GM21529 (cell line): ENCODE measurements around the gene CDH13.

Source experiments
- ATAC-seq: cut with Tn5 transposase; IDR thresholded peaks from one replicate; pipeline ENCODE4 v1.9.1; 2021; ENCODE audit not compliant: unreplicated experiment

CDH13 gene

DNA sequence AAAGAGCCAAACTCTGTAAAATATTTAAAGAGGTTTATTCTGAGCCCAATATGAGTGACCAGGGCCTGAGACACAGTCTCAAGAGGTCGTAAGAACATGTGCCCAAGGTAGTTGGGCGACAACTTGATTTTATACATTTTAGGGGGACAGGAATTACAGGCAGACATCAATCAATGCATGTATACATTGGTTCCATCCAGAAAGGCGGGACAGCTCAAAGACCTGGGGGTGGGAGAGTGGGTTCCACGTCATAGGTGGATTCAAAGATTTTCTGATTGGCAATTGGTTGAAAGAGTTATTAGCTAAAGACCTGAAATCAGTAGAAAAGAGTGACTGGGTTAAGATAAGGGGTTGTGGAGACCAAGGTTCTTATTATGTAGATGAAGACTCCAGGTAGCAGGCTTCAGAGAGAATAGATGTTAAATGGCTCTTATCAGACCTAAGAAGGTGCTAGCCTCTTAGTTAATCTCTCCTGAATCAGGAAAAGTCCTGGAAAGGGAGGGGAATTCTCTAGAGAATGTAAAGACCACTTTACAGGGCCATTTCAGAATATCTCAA lies 1213.4 kb downstream of the CDH13 start:
- ATAC-seq = no peak

DNA sequence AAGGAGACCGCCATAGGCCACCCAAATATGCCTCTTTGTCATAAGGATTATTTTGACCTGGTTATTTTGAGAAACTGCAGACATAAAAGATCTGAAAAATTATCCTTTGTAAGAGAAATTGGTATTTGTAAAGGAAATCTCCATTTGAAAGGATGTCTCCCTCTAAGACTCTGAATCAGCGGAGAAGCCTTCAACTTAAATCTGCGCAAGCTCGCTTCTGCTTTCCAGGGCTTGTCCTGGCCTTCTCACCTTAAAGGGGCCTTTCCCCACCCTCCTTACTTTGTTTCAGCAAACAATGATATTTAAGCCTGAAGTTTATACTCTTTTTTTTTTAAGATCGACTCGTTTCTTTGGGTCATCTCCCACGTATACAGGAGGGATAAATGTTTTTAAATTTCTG lies 1215.5 kb downstream of the CDH13 start:
- no peak for ATAC-seq

DNA sequence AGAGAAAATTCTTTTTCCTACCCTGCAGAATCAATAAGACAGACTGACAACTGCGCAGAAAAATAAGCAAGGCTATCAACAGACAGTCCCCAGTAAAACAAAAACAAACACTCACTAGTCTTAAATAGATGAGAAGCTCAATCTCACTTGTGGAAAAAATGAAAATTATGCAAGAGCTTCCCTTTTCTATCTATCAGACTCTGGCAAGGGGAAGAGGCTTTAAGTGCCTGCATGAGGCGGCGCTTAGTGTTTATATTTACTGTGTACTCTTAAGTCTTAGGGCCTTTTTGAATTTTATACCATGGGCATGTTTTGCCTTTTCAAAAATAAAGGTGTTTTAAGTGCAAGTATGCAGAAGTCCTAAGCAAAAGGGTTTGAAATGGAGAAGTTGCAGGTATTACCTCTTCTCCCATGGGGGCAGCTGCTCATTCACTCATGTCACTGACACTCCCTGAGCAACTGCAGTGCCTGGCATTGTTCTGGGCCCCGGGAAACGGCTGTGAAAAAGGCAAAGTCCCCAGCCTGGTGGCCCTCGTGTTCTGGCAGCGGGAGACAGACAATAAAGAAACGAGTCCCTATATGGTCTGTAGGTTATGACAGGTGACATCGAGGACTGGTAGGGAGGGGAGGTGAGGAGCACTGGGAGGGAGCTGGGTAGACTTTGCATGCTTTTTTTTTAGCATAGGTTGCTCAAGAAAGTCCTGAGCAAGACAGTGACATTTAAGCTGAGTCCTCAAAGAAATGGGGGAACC lies 1216.2 kb downstream of the CDH13 start:
- ATAC-seq = no peak

DNA sequence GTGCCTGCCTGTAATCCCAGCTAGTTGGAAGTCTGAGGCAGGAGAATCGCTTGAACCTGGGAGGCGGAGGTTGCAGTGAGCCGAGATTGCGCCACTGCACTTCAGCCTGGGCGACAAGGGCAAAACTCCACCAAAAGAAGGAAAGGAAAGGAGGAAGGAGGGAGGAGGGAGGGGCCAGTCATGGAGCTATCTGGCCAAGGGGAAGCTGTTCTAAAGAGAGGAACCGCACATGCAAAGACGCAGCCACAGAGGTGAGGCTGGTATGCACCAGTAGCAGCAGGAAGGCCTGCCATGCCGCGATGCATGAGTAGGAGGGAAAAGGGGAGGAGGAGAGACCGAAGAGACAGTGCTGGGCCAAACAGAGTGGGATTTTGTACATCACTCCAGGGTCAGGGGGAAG lies 1216.9 kb downstream of the CDH13 start:
- no peak for ATAC-seq

DNA sequence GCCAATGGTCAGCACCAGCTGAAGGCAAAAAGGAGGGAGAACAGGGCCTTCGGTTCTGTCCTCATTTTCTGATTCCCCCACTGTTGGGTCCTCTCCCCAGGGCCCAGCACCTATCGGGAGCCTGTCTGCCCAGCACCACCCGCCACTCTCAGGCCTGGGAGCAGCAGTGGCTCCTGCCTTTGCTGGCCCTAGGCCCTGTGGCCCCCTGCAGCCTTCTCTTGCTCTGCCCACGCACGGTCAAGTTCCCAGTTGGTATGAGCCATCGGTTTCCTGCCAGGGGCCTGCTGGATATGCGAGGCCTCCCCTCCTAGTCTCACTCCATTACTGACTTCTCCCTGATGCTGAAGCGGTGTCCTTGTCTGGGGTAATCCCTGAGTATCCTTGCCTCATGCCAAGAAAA lies 1218.5 kb downstream of the CDH13 start:
- no peak for ATAC-seq

DNA sequence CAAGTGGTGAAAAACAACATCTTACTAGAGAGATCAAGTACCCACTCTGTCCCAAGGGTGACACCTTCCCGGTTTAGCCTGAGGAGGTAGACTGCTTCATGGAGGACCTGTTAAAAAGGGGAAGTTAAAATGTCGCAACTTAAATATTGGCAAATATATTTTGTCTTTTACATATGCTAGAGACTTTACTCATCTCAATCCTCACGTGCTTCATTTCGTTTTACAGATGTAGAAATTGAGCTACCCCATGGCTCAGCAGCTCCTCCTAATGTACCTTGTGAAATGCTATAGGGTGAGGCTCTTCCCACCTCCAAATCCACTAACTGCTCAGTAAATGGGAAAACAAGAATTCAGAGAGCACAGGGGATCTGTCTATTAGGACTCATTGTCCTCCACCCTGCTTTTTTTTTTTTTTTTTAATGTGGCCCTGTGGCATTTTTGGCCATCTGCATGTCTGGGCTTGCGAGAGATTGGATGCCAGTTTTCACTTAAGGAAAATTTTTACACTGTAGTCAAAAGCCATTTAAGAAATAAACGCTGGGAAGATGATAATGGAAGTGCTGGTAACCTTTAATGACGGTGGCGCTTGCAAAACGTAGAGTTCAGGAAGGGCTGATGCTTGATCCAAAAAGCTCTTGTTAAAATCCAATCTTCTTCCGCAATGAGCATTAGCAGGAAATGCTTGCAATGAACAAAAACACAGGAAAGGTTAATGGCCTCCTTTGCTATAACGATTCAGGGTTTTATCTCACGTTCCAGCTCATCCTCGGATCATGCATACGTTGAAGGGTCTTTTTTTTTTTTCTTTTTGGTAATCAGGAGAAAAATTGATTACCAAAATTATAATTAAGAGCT lies 1220.8 kb downstream of the CDH13 start:
- no peak for ATAC-seq

DNA sequence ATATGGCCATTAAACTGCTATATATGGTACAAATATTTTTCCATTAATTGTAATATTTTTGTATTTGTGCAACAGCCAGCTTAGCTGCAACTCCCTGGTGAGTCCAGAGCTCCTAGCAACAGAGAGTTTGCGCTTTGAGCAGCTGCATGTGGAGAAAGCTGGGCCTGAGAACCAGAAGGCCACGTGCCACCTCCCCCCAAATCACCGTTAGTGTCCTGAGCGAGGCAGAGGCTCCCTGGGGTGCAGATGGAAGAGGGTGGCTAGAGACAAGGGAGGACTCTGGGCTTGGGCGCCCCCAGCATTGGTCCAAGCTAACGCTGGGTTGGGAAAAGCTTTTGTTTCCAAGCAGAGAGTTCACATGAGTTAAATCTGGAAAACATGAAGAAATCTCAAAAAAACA lies 1222.7 kb downstream of the CDH13 start:
- no peak for ATAC-seq
